Loucy (cell line): Measurements from ENCODE around the gene NLRC5.

ENCODE experiments used
- H2AFZ ChIP-seq: fragments of 200-600 bp; sonication (generic); 2 replicates; pipeline ENCODE4 v1.6.0; 2016; ENCODE audit warnings: antibody characterized with exemption, mild to moderate bottlenecking, low read length, moderate library complexity
- H3F3A ChIP-seq: fragments of 200-600 bp; 2 replicates; pipeline ENCODE4 v1.6.0; 2016; ENCODE audit warnings: antibody characterized with exemption, low read depth, mild to moderate bottlenecking
- H3K27me3 ChIP-seq: fragments of 200-600 bp; sonication (generic); 2 replicates; pipeline ENCODE4 v1.6.1; 2014; ENCODE audit warnings: low read length, mild to moderate bottlenecking; ENCODE audit not compliant: insufficient read depth, poor library complexity, severe bottlenecking
- H3K36me3 ChIP-seq: fragments of 200-600 bp; sonication (generic); 2 replicates; pipeline ENCODE4 v1.6.1; 2016; ENCODE audit warnings: low read length; ENCODE audit not compliant: insufficient read depth
- H3K4me1 ChIP-seq: fragments of 200-600 bp; sonication (generic); 2 replicates; pipeline ENCODE4 v1.5.1; 2014; ENCODE audit warnings: low read length, mild to moderate bottlenecking; ENCODE audit not compliant: insufficient read depth, poor library complexity, severe bottlenecking
- H3K4me2 ChIP-seq: fragments of 200-600 bp; sonication (generic); 2 replicates; pipeline ENCODE4 v1.6.0; 2014; ENCODE audit warnings: antibody characterized with exemption, low read length, low read depth, mild to moderate bottlenecking; ENCODE audit not compliant: poor library complexity, severe bottlenecking
- H3K4me3 ChIP-seq: fragments of 200-600 bp; sonication (generic); 2 replicates; pipeline ENCODE4 v1.5.1; 2014; ENCODE audit warnings: low read length, mild to moderate bottlenecking, mixed read lengths; ENCODE audit not compliant: poor library complexity, severe bottlenecking
- H3K79me2 ChIP-seq: fragments of 200-600 bp; sonication (generic); 2 replicates; pipeline ENCODE4 v1.6.1; 2014; ENCODE audit warnings: low read length; ENCODE audit not compliant: insufficient read depth
- H3K9ac ChIP-seq: fragments of 200-600 bp; sonication (generic); 2 replicates; pipeline ENCODE4 v1.6.0; 2014; ENCODE audit warnings: mild to moderate bottlenecking, low read depth, low read length, moderate library complexity; ENCODE audit not compliant: poor library complexity, severe bottlenecking
- H3K9me2 ChIP-seq: fragments of 200-600 bp; sonication (generic); replicated peaks from 2 replicates; pipeline ENCODE4 v1.6.1; 2016; ENCODE audit warnings: low read depth, low read length, mixed read lengths
- H3K9me3 ChIP-seq: fragments of 200-600 bp; sonication (generic); 2 replicates; pipeline ENCODE4 v1.6.1; 2014; ENCODE audit warnings: mild to moderate bottlenecking, antibody characterized with exemption, low read length, low read depth; ENCODE audit not compliant: insufficient read depth
- H4K20me1 ChIP-seq: fragments of 200-600 bp; sonication (generic); 2 replicates; pipeline ENCODE4 v1.6.0; 2014; ENCODE audit warnings: antibody characterized with exemption, low read length, mild to moderate bottlenecking; ENCODE audit not compliant: insufficient read depth, poor library complexity, severe bottlenecking
- CTCF ChIP-seq: fragments of 200-600 bp; sonication (generic); conservative IDR thresholded peaks from 2 replicates; pipeline ENCODE4 v1.5.1; 2014; ENCODE audit warnings: mild to moderate bottlenecking, antibody characterized with exemption, low read length
- EZH2phosphoT487 ChIP-seq: fragments of 200-600 bp; IDR thresholded peaks from 2 replicates; pipeline ENCODE4 v1.6.1; 2018; ENCODE audit warnings: antibody characterized with exemption, mild to moderate bottlenecking, moderate library complexity, borderline replicate concordance

The NLRC5 gene

GRCh38 chr16:56997264-56997663 is 7.9 kb downstream of the NLRC5 start:
- no peaks in the 10 kb centered on the region for H3K27me3 ChIP-seq
- no peaks in the 10 kb centered on the region for H3K9me2 ChIP-seq
- no peaks in the 10 kb centered on the region for H3K36me3 ChIP-seq
- no peaks in the 10 kb centered on the region for H4K20me1 ChIP-seq
- H3K4me3 ChIP-seq = no peak overlapping the region
- no peak overlapping the region for H3K4me2 ChIP-seq
- H3K9me3 ChIP-seq = no peaks in the 10 kb centered on the region
- TF ChIP-seq CTCF = no peak
- TF ChIP-seq EZH2phosphoT487 = no peak
- peaks cover 76% of the 10 kb centered on the region for H3K79me2 ChIP-seq
- H3K9ac ChIP-seq = no peak overlapping the region
- H3F3A ChIP-seq = peaks cover 3% of the 10 kb centered on the region
- H3K4me1 ChIP-seq = peaks cover 55% of the 10 kb centered on the region
- H2AFZ ChIP-seq = no peak overlapping the region

- Histone ChIP-seq H2AFZ (no peak overlapping the region), H4K20me1 (no peaks in the 10 kb centered on the region), H3K4me1 (peaks cover 55% of the 10 kb centered on the region), H3K4me3 (no peak overlapping the region), H3K79me2 (peaks cover 76% of the 10 kb centered on the region), H3K27me3 (no peaks in the 10 kb centered on the region), H3K4me2 (no peak overlapping the region), H3K9me2 (no peaks in the 10 kb centered on the region), H3K36me3 (no peaks in the 10 kb centered on the region), H3K9me3 (no peaks in the 10 kb centered on the region), H3K9ac (no peak overlapping the region), H3F3A (peaks cover 3% of the 10 kb centered on the region)
- no peak for TF ChIP-seq EZH2phosphoT487
- no peak for TF ChIP-seq CTCF
Measured at GRCh38 chr16:56997931-56998330, 8.6 kb downstream of the NLRC5 start.

GRCh38 chr16:56998352-56998751 is 9.0 kb downstream of the NLRC5 start:
- H2AFZ ChIP-seq = no peak overlapping the region
- no peaks in the 10 kb centered on the region for H4K20me1 ChIP-seq
- peaks cover 73% of the 10 kb centered on the region for H3K79me2 ChIP-seq

More at GRCh38 chr16:56998352-56998751, 9.0 kb downstream of the NLRC5 start:
- Histone ChIP-seq H3K9me2 (no peaks in the 10 kb centered on the region), H3K36me3 (no peaks in the 10 kb centered on the region), H3F3A (peaks cover 3% of the 10 kb centered on the region), H3K9ac (no peak overlapping the region), H3K4me2 (no peak overlapping the region), H3K4me3 (no peak overlapping the region), H3K4me1 (peaks cover 51% of the 10 kb centered on the region), H3K27me3 (no peaks in the 10 kb centered on the region), H3K9me3 (no peaks in the 10 kb centered on the region)
- TF ChIP-seq CTCF = no peak
- TF ChIP-seq EZH2phosphoT487 = no peak
